HEK293 (cell line): ENCODE measurements around the gene SVOP.

Source experiments
- CTCF ChIA-PET: fragments of 350-600 bp; formaldehyde crosslinking; extraction: SDS; loops from one replicate; lab custom pipeline; 2021; ENCODE audit warnings: antibody characterized with exemption; lab: Yijun Ruan, JAX
- POLR2A ChIA-PET: fragments of 300-600 bp; formaldehyde crosslinking; extraction: SDS; loops from one replicate; lab custom pipeline; 2020; ENCODE audit warnings: antibody characterized with exemption, inconsistent platforms; lab: Yijun Ruan, JAX
- H3K27ac ChIP-seq: fragments of 200-500 bp; sonication (Bioruptor generic); 2 replicates; pipeline ENCODE4 v1.5.1; 2014; ENCODE audit warnings: low read depth, low read length, control low read depth, inconsistent platforms; ENCODE audit errors: extremely low read depth
- H3K36me3 ChIP-seq, 2 experiments: fragments of 200-500 bp in 1 of 2; sonication (Bioruptor generic) in 1 of 2; 1 replicate in 1 of 2; 2 replicates in 1 of 2; pipeline ENCODE4 v1.5.1; 2014 to 2017; ENCODE audit warnings: inconsistent platforms in 2 of 2, low read length in 2 of 2; ENCODE audit not compliant: control insufficient read depth in 2 of 2, insufficient read depth in 1 of 2
- H3K4me1 ChIP-seq: fragments of 200-500 bp; sonication (Bioruptor generic); 2 replicates; pipeline ENCODE4 v1.5.1; 2014; ENCODE audit warnings: mild to moderate bottlenecking, low read length, inconsistent platforms; ENCODE audit not compliant: control insufficient read depth, insufficient read depth
- H3K4me3 ChIP-seq: 2 replicates; pipeline ENCODE4 v1.5.1; 2011; ENCODE audit warnings: low read depth, mild to moderate bottlenecking, control low read depth, low read length, moderate library complexity
- H3K9me3 ChIP-seq: fragments of 200-500 bp; sonication (Bioruptor generic); 2 replicates; pipeline ENCODE4 v1.5.1; 2014; ENCODE audit warnings: low read depth, low read length, inconsistent platforms; ENCODE audit not compliant: control insufficient read depth, insufficient read depth
- HOXA7 ChIP-seq: sonication (generic); formaldehyde crosslinking; IDR thresholded peaks from 2 replicates; pipeline ENCODE4 v1.8.1; 2022; ENCODE audit warnings: missing genetic modification reagents, borderline replicate concordance
- KLF16 ChIP-seq: fragments of 450-650 bp; formaldehyde crosslinking; IDR thresholded peaks from 2 replicates; pipeline ENCODE4 v1.5.1; 2017; ENCODE audit warnings: missing biosample characterization, missing genetic modification characterization
- KLF8 ChIP-seq: fragments of 450-650 bp; formaldehyde crosslinking; IDR thresholded peaks from 2 replicates; pipeline ENCODE4 v1.5.1; 2016; ENCODE audit warnings: missing biosample characterization, missing genetic modification characterization
- PRDM6 ChIP-seq: fragments of 450-650 bp; formaldehyde crosslinking; IDR thresholded peaks from 2 replicates; pipeline ENCODE4 v1.5.1; 2017; ENCODE audit warnings: missing biosample characterization, missing genetic modification characterization
- REST ChIP-seq: fragments of 450-650 bp; formaldehyde crosslinking; IDR thresholded peaks from 2 replicates; pipeline ENCODE4 v1.5.1; 2016; ENCODE audit warnings: missing biosample characterization, missing genetic modification characterization
- SETDB1 ChIP-seq: IDR thresholded peaks from one replicate; pipeline ENCODE4 v1.6.1; 2017; ENCODE audit warnings: mild to moderate bottlenecking, low read length, moderate library complexity, mixed read lengths; ENCODE audit not compliant: insufficient read length
- ZBTB10 ChIP-seq: fragments of 450-650 bp; formaldehyde crosslinking; IDR thresholded peaks from 2 replicates; pipeline ENCODE4 v1.5.1; 2016; ENCODE audit warnings: missing biosample characterization, missing genetic modification characterization
- ZNF121 ChIP-seq: fragments of 450-650 bp; formaldehyde crosslinking; IDR thresholded peaks from 2 replicates; pipeline ENCODE4 v1.5.1; 2016; ENCODE audit warnings: missing biosample characterization, missing genetic modification characterization
- ZNF16 ChIP-seq: fragments of 450-650 bp; formaldehyde crosslinking; IDR thresholded peaks from 2 replicates; pipeline ENCODE4 v1.5.1; 2016; ENCODE audit warnings: low read depth, missing biosample characterization, missing genetic modification characterization
- ZNF26 ChIP-seq: fragments of 450-650 bp; formaldehyde crosslinking; IDR thresholded peaks from 2 replicates; pipeline ENCODE4 v1.5.1; 2016; ENCODE audit warnings: missing biosample characterization, missing genetic modification characterization
- ZNF292 ChIP-seq: fragments of 450-650 bp; formaldehyde crosslinking; IDR thresholded peaks from 2 replicates; pipeline ENCODE4 v1.5.1; 2016; ENCODE audit warnings: low read depth, missing biosample characterization, missing genetic modification characterization, borderline replicate concordance
- ZNF423 ChIP-seq: fragments of 450-650 bp; formaldehyde crosslinking; IDR thresholded peaks from 2 replicates; pipeline ENCODE4 v1.5.1; 2016; ENCODE audit warnings: missing biosample characterization, missing genetic modification characterization
- ZNF426 ChIP-seq: fragments of 450-650 bp; formaldehyde crosslinking; IDR thresholded peaks from 2 replicates; pipeline ENCODE4 v1.5.1; 2017; ENCODE audit warnings: missing biosample characterization, missing genetic modification characterization, mild to moderate bottlenecking, inconsistent platforms, moderate library complexity
- ZNF510 ChIP-seq: fragments of 450-650 bp; formaldehyde crosslinking; IDR thresholded peaks from 2 replicates; pipeline ENCODE4 v1.5.1; 2018; ENCODE audit warnings: mild to moderate bottlenecking, missing genetic modification characterization, missing biosample characterization; ENCODE audit not compliant: insufficient replicate concordance
- ZNF521 ChIP-seq: fragments of 450-650 bp; formaldehyde crosslinking; IDR thresholded peaks from 2 replicates; pipeline ENCODE4 v1.5.1; 2017; ENCODE audit warnings: missing biosample characterization, mild to moderate bottlenecking, missing genetic modification characterization
- ZNF561 ChIP-seq: fragments of 450-650 bp; IDR thresholded peaks from 2 replicates; pipeline ENCODE4 v1.5.1; 2018; ENCODE audit warnings: missing biosample characterization, missing genetic modification characterization, borderline replicate concordance
- ZNF626 ChIP-seq: fragments of 450-650 bp; sonication (Bioruptor Pico); formaldehyde crosslinking; IDR thresholded peaks from 2 replicates; pipeline ENCODE4 v1.5.1; 2018; ENCODE audit warnings: missing biosample characterization, missing genetic modification characterization, inconsistent platforms
- ZNF776 ChIP-seq: fragments of 450-650 bp; formaldehyde crosslinking; IDR thresholded peaks from 2 replicates; pipeline ENCODE4 v1.5.0; 2017; ENCODE audit warnings: missing biosample characterization, missing genetic modification characterization, borderline replicate concordance
- ZNF843 ChIP-seq: fragments of 450-650 bp; formaldehyde crosslinking; IDR thresholded peaks from 2 replicates; pipeline ENCODE4 v1.5.1; 2016; ENCODE audit warnings: missing biosample characterization, missing genetic modification characterization
- ZSCAN30 ChIP-seq: fragments of 450-650 bp; IDR thresholded peaks from 2 replicates; pipeline ENCODE4 v1.5.1; 2018; ENCODE audit warnings: missing biosample characterization, mild to moderate bottlenecking, missing genetic modification characterization, moderate library complexity

Gene SVOP

GRCh38 chr12:109044241-109044640 is 23.4 kb upstream of the SVOP start:
- H3K4me1 ChIP-seq: no peaks in the 10 kb centered on the region
- 0 out of 2 replicates have a peak, but pooled peaks cover 2% of the 10 kb centered on the region for H3K9me3 ChIP-seq
- ChIA-PET POLR2A (no interaction called here), CTCF (interaction anchor here (0.7 kb wide), 1 partner anchor 69 kb away, joined by 3 read pairs; no protein-coding TSS in a partner anchor)
- no peak overlapping the region for H3K4me3 ChIP-seq
- TF ChIP-seq ZNF423 (tag by site-specific recombination): no peak
- peak; percentile 68; the same call in 1 of the 2 replicates for TF ChIP-seq ZNF121
- no peak for TF ChIP-seq ZNF510 (tag by site-specific recombination)
- TF ChIP-seq ZNF521 (tag by site-specific recombination): no peak
- no peak for TF ChIP-seq ZNF843 (tag by site-specific recombination)
- TF ChIP-seq ZBTB10 (tag by site-specific recombination): no peak
- TF ChIP-seq KLF16 (tag by site-specific recombination): no peak
- TF ChIP-seq, all 188 proteins: peak for 1
- Histone ChIP-seq H3K27ac (no peak overlapping the region), H3K36me3 (no peaks in the 10 kb centered on the region)

- peak; percentile 56 for TF ChIP-seq SETDB1
- TF ChIP-seq ZNF26 (tag by site-specific recombination): no peak
- Histone ChIP-seq H3K36me3 (no peaks in the 10 kb centered on the region), H3K27ac (no peak overlapping the region), H3K4me1 (no peaks in the 10 kb centered on the region), H3K4me3 (no peak overlapping the region), H3K9me3 (0 out of 2 replicates have a peak, but pooled peaks cover 2% of the 10 kb centered on the region)
- ChIA-PET POLR2A (no interaction called here), CTCF (no interaction called here)
Measured at GRCh38 chr12:109036975-109037374, 16.1 kb upstream of the SVOP start.

- H3K27ac ChIP-seq: no peak overlapping the region
- no peaks in the 10 kb centered on the region for H3K4me1 ChIP-seq
- ChIA-PET POLR2A (no interaction called here), CTCF (interaction anchor here (0.9 kb wide), 1 partner anchor 39 kb away, joined by 4 read pairs; no protein-coding TSS in a partner anchor)
- no peaks in the 10 kb centered on the region for H3K36me3 ChIP-seq
- H3K9me3 ChIP-seq: no peaks in the 10 kb centered on the region
- no peak overlapping the region for H3K4me3 ChIP-seq
- TF ChIP-seq ZNF292 (tag by site-specific recombination) (no peak), ZSCAN30 (tag by site-specific recombination) (no peak), ZNF561 (tag by site-specific recombination) (no peak), ZNF626 (tag by site-specific recombination) (no peak), KLF8 (tag by site-specific recombination) (no peak), ZNF426 (no peak), ZNF776 (tag by site-specific recombination) (no peak), PRDM6 (tag by site-specific recombination) (peak; percentile 83), ZNF16 (no peak), HOXA7 (CRISPR knock-in tag) (no peak), REST (tag by site-specific recombination) (no peak)
Measured at GRCh38 chr12:109033239-109034196, 12.7 kb upstream of the SVOP start.
